IMR-90 (cell line): ENCODE results near the gene TGFBRAP1. TPM values are rescaled to one million over a fixed set of nuclear protein-coding genes. Genes with fewer than 3 reads are reported as not detected.

Source experiments
- ATAC-seq: fragments of 200-7000 bp; cut with Tn5 transposase; 2 replicates; pipeline ENCODE4 v1.9.1; 2020; ENCODE audit warnings: low read depth, mild to moderate bottlenecking, moderate library complexity
- BruUV-seq: library from RNA; stranded (reverse); fragments of 400-500 nt; replicated peaks from 2 replicates; lab custom pipeline; 2021; lab: Mats Ljungman, UMichigan
- CTCF ChIA-PET: fragments of 300-600 bp; formaldehyde crosslinking; extraction: SDS; loops from one replicate; lab custom pipeline; 2021; ENCODE audit warnings: antibody characterized with exemption; lab: Yijun Ruan, JAX
- POLR2A ChIA-PET: fragments of 300-600 bp; sonication (Branson Sonifier 250); formaldehyde crosslinking; loops from one replicate; lab custom pipeline; 2022; ENCODE audit warnings: antibody characterized with exemption; ENCODE audit not compliant: unreplicated experiment; lab: Charles Lee
- DNase-seq: peaks from one replicate; pipeline ENCODE4 v3.0.0; 2013
- H2AFZ ChIP-seq: replicated peaks from 2 replicates; pipeline ENCODE3; 2013; ENCODE audit warnings: low read length, mild to moderate bottlenecking; ENCODE audit not compliant: poor library complexity
- H2AK5ac ChIP-seq: 2 replicates; pipeline ENCODE4 v1.6.1; 2013; ENCODE audit warnings: low read depth, low read length, inconsistent platforms
- H2AK9ac ChIP-seq: replicated peaks from 2 replicates; pipeline ENCODE3; 2013; ENCODE audit warnings: mild to moderate bottlenecking, low read depth, low read length, moderate library complexity; ENCODE audit not compliant: poor library complexity
- H2BK120ac ChIP-seq: 2 replicates; pipeline ENCODE4 v1.6.1; 2013; ENCODE audit warnings: low read depth, low read length, inconsistent platforms
- H2BK15ac ChIP-seq: 3 replicates; pipeline ENCODE4 v1.6.1; 2013; ENCODE audit warnings: low read depth, low read length, inconsistent platforms
- H2BK20ac ChIP-seq: 2 replicates; pipeline ENCODE4 v1.6.1; 2013; ENCODE audit warnings: low read depth, mild to moderate bottlenecking, inconsistent platforms, low read length, moderate library complexity
- H2BK5ac ChIP-seq: 2 replicates; pipeline ENCODE4 v1.6.1; 2013; ENCODE audit warnings: mild to moderate bottlenecking, low read depth, low read length, inconsistent platforms; ENCODE audit not compliant: poor library complexity, severe bottlenecking
- H3K14ac ChIP-seq: replicated peaks from 2 replicates; pipeline ENCODE4 v1.6.1; 2013; ENCODE audit warnings: low read depth, low read length, inconsistent platforms
- H3K18ac ChIP-seq: 2 replicates; pipeline ENCODE4 v1.6.1; 2013; ENCODE audit warnings: low read depth, low read length, control low read depth
- H3K23ac ChIP-seq: 2 replicates; pipeline ENCODE4 v1.6.1; 2013; ENCODE audit warnings: low read depth, low read length, inconsistent platforms
- H3K27ac ChIP-seq: 2 replicates; pipeline ENCODE4 v1.5.1; 2013; ENCODE audit warnings: mild to moderate bottlenecking, control low read depth, low read length; ENCODE audit not compliant: insufficient read depth
- H3K27me3 ChIP-seq: 2 replicates; pipeline ENCODE4 v1.6.1; 2013; ENCODE audit warnings: low read length; ENCODE audit not compliant: control insufficient read depth, insufficient read depth
- H3K36me3 ChIP-seq: 2 replicates; pipeline ENCODE4 v1.6.1; 2013; ENCODE audit warnings: low read length, mixed read lengths; ENCODE audit not compliant: control insufficient read depth, insufficient read depth
- H3K4ac ChIP-seq: 2 replicates; pipeline ENCODE4 v1.6.1; 2013; ENCODE audit warnings: low read depth, low read length, inconsistent platforms
- H3K4me1 ChIP-seq: 2 replicates; pipeline ENCODE4 v1.6.1; 2013; ENCODE audit warnings: low read length, mixed read lengths; ENCODE audit not compliant: control insufficient read depth, insufficient read depth
- H3K4me2 ChIP-seq: 2 replicates; pipeline ENCODE4 v1.6.1; 2013; ENCODE audit warnings: low read depth, mild to moderate bottlenecking, control low read depth, low read length, moderate library complexity
- H3K4me3 ChIP-seq: 2 replicates; pipeline ENCODE4 v1.5.1; 2013; ENCODE audit warnings: low read depth, mild to moderate bottlenecking, control low read depth, low read length, moderate library complexity; ENCODE audit not compliant: insufficient read depth
- H3K56ac ChIP-seq: 2 replicates; pipeline ENCODE4 v1.6.1; 2013; ENCODE audit warnings: low read length, inconsistent platforms; ENCODE audit not compliant: insufficient read depth; ENCODE audit errors: extremely low read depth
- H3K79me1 ChIP-seq, 2 experiments: 2 replicates each; pipeline ENCODE4 v1.6.1; 2013; ENCODE audit warnings: low read length in 2 of 2, inconsistent platforms in 1 of 2, low read depth in 1 of 2
- H3K9ac ChIP-seq: 2 replicates; pipeline ENCODE4 v1.6.1; 2013; ENCODE audit warnings: low read depth, low read length, control low read depth
- H3K9me1 ChIP-seq: 2 replicates; pipeline ENCODE4 v1.6.1; 2013; ENCODE audit warnings: low read length, inconsistent platforms; ENCODE audit not compliant: insufficient read depth
- H3K9me3 ChIP-seq: 2 replicates; pipeline ENCODE4 v1.6.1; 2013; ENCODE audit warnings: low read length; ENCODE audit not compliant: control insufficient read depth, insufficient read depth
- H4K20me1 ChIP-seq: 2 replicates; pipeline ENCODE4 v1.6.1; 2013; ENCODE audit warnings: low read length, inconsistent platforms; ENCODE audit not compliant: insufficient read depth
- H4K5ac ChIP-seq: 2 replicates; pipeline ENCODE4 v1.6.1; 2013; ENCODE audit warnings: mild to moderate bottlenecking, low read depth, low read length, control low read depth
- H4K8ac ChIP-seq, 2 experiments: 2 replicates each; pipeline ENCODE4 v1.6.1; 2013; ENCODE audit warnings: low read depth in 2 of 2, low read length in 2 of 2, control low read depth in 1 of 2, inconsistent platforms in 1 of 2
- H4K91ac ChIP-seq: 2 replicates; pipeline ENCODE4 v1.6.1; 2013; ENCODE audit warnings: low read depth, low read length, inconsistent platforms; ENCODE audit not compliant: insufficient read depth
- FOS ChIP-seq: fragments of 150-350 bp; IDR thresholded peaks from 2 replicates; pipeline ENCODE4 v1.6.1; 2016; ENCODE audit warnings: low read depth, low read length
- MAFK ChIP-seq: IDR thresholded peaks from 2 replicates; pipeline ENCODE4 v1.6.1; 2012; ENCODE audit warnings: low read depth, low read length, improper control_type of control experiment
- MXI1 ChIP-seq: IDR thresholded peaks from 2 replicates; pipeline ENCODE4 v1.6.1; 2012; ENCODE audit warnings: low read depth, mild to moderate bottlenecking, low read length, moderate library complexity, borderline replicate concordance
- RAD21 ChIP-seq: IDR thresholded peaks from 2 replicates; pipeline ENCODE4 v1.6.1; 2012; ENCODE audit warnings: low read length, improper control_type of control experiment
- RCOR1 ChIP-seq: IDR thresholded peaks from 2 replicates; pipeline ENCODE4 v1.6.1; 2012; ENCODE audit warnings: mild to moderate bottlenecking, low read length, improper control_type of control experiment; ENCODE audit not compliant: insufficient replicate concordance
- WGBS, 2 experiments: methylation state at CpG; one replicate each; pipeline versions ENCODE4 v1.1.5 to v1.1.7; 2013; ENCODE audit warnings: missing lambda C conversion rate in 2 of 2; ENCODE audit not compliant: insufficient read length in 1 of 2; ENCODE audit errors: extremely low coverage in 2 of 2; 5-methylcytosine and 5-hydroxymethylcytosine counted together
- dilution Hi-C: fragments of 300-500 bp; cut with HindIII; formaldehyde crosslinking; loops from one replicate; pipeline ENCODE4 v1.14.3; 2018; ENCODE audit warnings: low sequenced_read_pairs; ENCODE audit not compliant: unreplicated experiment
- in situ Hi-C: fragments of 300-500 bp; cut with MboI; formaldehyde crosslinking; loops from 3 replicates; pipeline ENCODE4 v1.14.3; 2019; ENCODE audit warnings: low sequenced_read_pairs, inconsistent platforms, mixed read lengths
- intact Hi-C: fragments of 100-400 bp; cut with micrococcal nuclease; formaldehyde crosslinking; loops from 2 replicates; pipeline ENCODE4 v1.10.0; 2022
- polyA plus RNA-seq, 3 experiments: library from polyadenylated mRNA; depleted of rRNA; stranded (reverse); fragments of >200 nt; gene quantifications; 2 replicates each; pipeline ENCODE4 v1.2.3, GENCODE V29; 2012; ENCODE audit warnings: low replicate concordance in 1 of 3
- total RNA-seq: library from RNA; depleted of rRNA; stranded (reverse); fragments of >200 nt; gene quantifications from 2 replicates; pipeline ENCODE4 v1.2.3, GENCODE V29; 2012

TGFBRAP1 gene
- total and polyA plus RNA-seq, 2 of the 4 experiments (the other 2 are of a cell fraction), result 7.2 to 10.4 TPM

GRCh38 chr2:105307146-105307545 is 22.4 kb downstream of the TGFBRAP1 start:
- BruUV-seq, result no TSS peak

More at GRCh38 chr2:105307146-105307545, 22.4 kb downstream of the TGFBRAP1 start:
- Histone ChIP-seq H2BK15ac (no peak overlapping the region), H3K4me3 (no peak overlapping the region), H2AK5ac (no peak overlapping the region), H4K8ac (no peak overlapping the region), H3K4ac (no peak overlapping the region), H2AK9ac (no peak overlapping the region), H3K18ac (no peak overlapping the region), H2BK5ac (no peak overlapping the region), H3K9ac (no peak overlapping the region), H4K91ac (no peak overlapping the region), H3K4me2 (no peak overlapping the region), H3K4me1 (no peaks in the 10 kb centered on the region; the same call in 1 of the 2 replicates), H3K9me1 (0 out of 2 replicates have a peak, but pooled peaks cover 7% of the 10 kb centered on the region), H3K27ac (no peak overlapping the region), H2BK120ac (no peak overlapping the region), H3K56ac (no peak overlapping the region), H3K9me3 (no peaks in the 10 kb centered on the region), H2BK20ac (no peak overlapping the region), H3K27me3 (no peaks in the 10 kb centered on the region), H3K36me3 (peaks cover 18% of the 10 kb centered on the region), H3K79me1 (peaks cover 17 to 32% of the 10 kb centered on the region in 2 experiments), H2AFZ (no peak overlapping the region), H3K23ac (no peak overlapping the region), H4K20me1 (peaks cover 35% of the 10 kb centered on the region; the same call in 1 of the 2 replicates), H4K5ac (no peak overlapping the region), H3K14ac (no peak overlapping the region)
- DNase-seq, result no peak
- WGBS, 2 experiments, result 86% methylated on average over 6 of the region's 7 CpGs; no CpG with 5 or more reads in 1 of the 2 experiments
- CTCF ChIA-PET, result no interaction called here
- intact Hi-C loops (no loop called here), in situ Hi-C loops (no loop called here), dilution Hi-C loops (no loop called here)
- ATAC-seq, result no peak
- TF ChIP-seq FOS (no peak), RCOR1 (no peak), MAFK (no peak), RAD21 (no peak), MXI1 (no peak)
- POLR2A ChIA-PET, result no interaction called here
